Fibroblast of skin of scalp (primary cell): ENCODE measurements around the gene ARAP1.

Experiments
- DNase-seq: peaks from one replicate; pipeline ENCODE4 v3.0.0-alpha.2; 2013

Gene ARAP1

GRCh38 chr11:72779495-72780128 lies 27.4 kb upstream of the ARAP1 start:
- DNase-seq = no peak

GRCh38 chr11:72778535-72779494 lies 26.6 kb upstream of the ARAP1 start:
- DNase-seq = no peak

GRCh38 chr11:72777755-72778278 lies 25.6 kb upstream of the ARAP1 start:
- DNase-seq = no peak

- no peak for DNase-seq
Observed at GRCh38 chr11:72776844-72777754, 24.9 kb upstream of the ARAP1 start.

GRCh38 chr11:72776117-72776843 lies 24.1 kb upstream of the ARAP1 start:
- no peak for DNase-seq

- no peak for DNase-seq
Observed at GRCh38 chr11:72775288-72776110, 23.3 kb upstream of the ARAP1 start.

- no peak for DNase-seq
Observed at GRCh38 chr11:72774499-72774898, 22.3 kb upstream of the ARAP1 start.

GRCh38 chr11:72773696-72774095 lies 21.5 kb upstream of the ARAP1 start:
- DNase-seq = no peak

- peak; percentile 88 for DNase-seq
Observed at GRCh38 chr11:72773291-72773690, 21.1 kb upstream of the ARAP1 start.

GRCh38 chr11:72772059-72772458 lies 19.9 kb upstream of the ARAP1 start:
- no peak for DNase-seq

GRCh38 chr11:72771507-72771906 lies 19.3 kb upstream of the ARAP1 start:
- DNase-seq = peak; percentile 76

GRCh38 chr11:72770799-72771198 lies 18.6 kb upstream of the ARAP1 start:
- DNase-seq = no peak

- no peak for DNase-seq
Observed at GRCh38 chr11:72769680-72770079, 17.5 kb upstream of the ARAP1 start.

GRCh38 chr11:72768581-72768980 lies 16.4 kb upstream of the ARAP1 start:
- DNase-seq = no peak

GRCh38 chr11:72767203-72768062 lies 15.2 kb upstream of the ARAP1 start:
- no peak for DNase-seq

- no peak for DNase-seq
Observed at GRCh38 chr11:72766152-72766902, 14.1 kb upstream of the ARAP1 start.

- no peak for DNase-seq
Observed at GRCh38 chr11:72764503-72764902, 12.3 kb upstream of the ARAP1 start.

- no peak for DNase-seq
Observed at GRCh38 chr11:72763823-72764222, 11.6 kb upstream of the ARAP1 start.

GRCh38 chr11:72762641-72763304 lies 10.6 kb upstream of the ARAP1 start:
- no peak for DNase-seq
